ENCODE data around the gene DEFB128.

DNA sequence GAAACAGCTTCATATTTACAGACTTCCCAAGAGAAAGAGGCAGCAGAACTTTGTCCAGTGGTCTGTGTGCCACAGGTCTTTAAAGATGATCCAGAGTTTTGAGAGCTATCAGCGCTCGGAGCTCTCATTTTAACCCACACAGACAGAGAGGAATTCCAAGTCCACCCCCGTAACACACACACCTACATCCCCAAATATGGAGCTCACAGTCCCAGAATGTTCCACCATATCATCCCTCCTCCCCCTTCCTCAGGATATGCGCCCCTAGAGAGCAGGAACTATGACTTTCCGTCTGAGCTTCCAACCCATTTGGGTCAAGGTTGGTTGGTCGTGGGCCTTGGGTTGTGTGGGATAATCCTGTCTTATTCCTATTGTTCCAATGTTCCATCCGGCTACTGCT, at the start of gene DEFB128:
- TF ChIP-seq, protein P1, sequence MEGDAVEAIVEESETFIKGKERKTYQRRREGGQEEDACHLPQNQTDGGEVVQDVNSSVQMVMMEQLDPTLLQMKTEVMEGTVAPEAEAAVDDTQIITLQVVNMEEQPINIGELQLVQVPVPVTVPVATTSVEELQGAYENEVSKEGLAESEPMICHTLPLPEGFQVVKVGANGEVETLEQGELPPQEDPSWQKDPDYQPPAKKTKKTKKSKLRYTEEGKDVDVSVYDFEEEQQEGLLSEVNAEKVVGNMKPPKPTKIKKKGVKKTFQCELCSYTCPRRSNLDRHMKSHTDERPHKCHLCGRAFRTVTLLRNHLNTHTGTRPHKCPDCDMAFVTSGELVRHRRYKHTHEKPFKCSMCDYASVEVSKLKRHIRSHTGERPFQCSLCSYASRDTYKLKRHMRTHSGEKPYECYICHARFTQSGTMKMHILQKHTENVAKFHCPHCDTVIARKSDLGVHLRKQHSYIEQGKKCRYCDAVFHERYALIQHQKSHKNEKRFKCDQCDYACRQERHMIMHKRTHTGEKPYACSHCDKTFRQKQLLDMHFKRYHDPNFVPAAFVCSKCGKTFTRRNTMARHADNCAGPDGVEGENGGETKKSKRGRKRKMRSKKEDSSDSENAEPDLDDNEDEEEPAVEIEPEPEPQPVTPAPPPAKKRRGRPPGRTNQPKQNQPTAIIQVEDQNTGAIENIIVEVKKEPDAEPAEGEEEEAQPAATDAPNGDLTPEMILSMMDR (IDR thresholded peaks at IDR 0.05; ENCODE audit: low read depth, low read length, missing input control), result no peak
- no peak for TF ChIP-seq YY1 (IDR thresholded peaks at IDR 0.05)
- TF ChIP-seq, protein P2, sequence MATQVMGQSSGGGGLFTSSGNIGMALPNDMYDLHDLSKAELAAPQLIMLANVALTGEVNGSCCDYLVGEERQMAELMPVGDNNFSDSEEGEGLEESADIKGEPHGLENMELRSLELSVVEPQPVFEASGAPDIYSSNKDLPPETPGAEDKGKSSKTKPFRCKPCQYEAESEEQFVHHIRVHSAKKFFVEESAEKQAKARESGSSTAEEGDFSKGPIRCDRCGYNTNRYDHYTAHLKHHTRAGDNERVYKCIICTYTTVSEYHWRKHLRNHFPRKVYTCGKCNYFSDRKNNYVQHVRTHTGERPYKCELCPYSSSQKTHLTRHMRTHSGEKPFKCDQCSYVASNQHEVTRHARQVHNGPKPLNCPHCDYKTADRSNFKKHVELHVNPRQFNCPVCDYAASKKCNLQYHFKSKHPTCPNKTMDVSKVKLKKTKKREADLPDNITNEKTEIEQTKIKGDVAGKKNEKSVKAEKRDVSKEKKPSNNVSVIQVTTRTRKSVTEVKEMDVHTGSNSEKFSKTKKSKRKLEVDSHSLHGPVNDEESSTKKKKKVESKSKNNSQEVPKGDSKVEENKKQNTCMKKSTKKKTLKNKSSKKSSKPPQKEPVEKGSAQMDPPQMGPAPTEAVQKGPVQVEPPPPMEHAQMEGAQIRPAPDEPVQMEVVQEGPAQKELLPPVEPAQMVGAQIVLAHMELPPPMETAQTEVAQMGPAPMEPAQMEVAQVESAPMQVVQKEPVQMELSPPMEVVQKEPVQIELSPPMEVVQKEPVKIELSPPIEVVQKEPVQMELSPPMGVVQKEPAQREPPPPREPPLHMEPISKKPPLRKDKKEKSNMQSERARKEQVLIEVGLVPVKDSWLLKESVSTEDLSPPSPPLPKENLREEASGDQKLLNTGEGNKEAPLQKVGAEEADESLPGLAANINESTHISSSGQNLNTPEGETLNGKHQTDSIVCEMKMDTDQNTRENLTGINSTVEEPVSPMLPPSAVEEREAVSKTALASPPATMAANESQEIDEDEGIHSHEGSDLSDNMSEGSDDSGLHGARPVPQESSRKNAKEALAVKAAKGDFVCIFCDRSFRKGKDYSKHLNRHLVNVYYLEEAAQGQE (IDR thresholded peaks at IDR 0.05), result no peak
